Measurements from ENCODE around the gene EPAS1. TPM values are rescaled to one million over a fixed set of nuclear protein-coding genes. Genes with fewer than 3 reads are reported as not detected.

EPAS1 gene
- total and polyA plus RNA-seq, 2 of the 13 experiments (the other 11 are each of a cell fraction or from before 2014, with no cell fraction given): 47.1 to 182 TPM

- TF ChIP-seq ARID4A (CRISPR knock-in tag; IDR thresholded peaks at IDR 0.05; ENCODE audit: borderline replicate concordance): peak; percentile 15; the same call in 1 of the 2 replicates
- peak; percentile 89; the same call in 1 of the 2 replicates for TF ChIP-seq ZKSCAN8 (CRISPR knock-in tag; IDR thresholded peaks at IDR 0.05; ENCODE audit: borderline replicate concordance)
- no peak for TF ChIP-seq NR2C2 (CRISPR knock-in tag; IDR thresholded peaks at IDR 0.05; ENCODE audit: borderline replicate concordance)
- peak; percentile 93 for TF ChIP-seq CREM (IDR thresholded peaks at IDR 0.05)
- no peak for TF ChIP-seq CREM (CRISPR knock-in tag; IDR thresholded peaks at IDR 0.05)
- peak; percentile 81 for TF ChIP-seq HNF4A (CRISPR knock-in tag; IDR thresholded peaks at IDR 0.05)
- peak; percentile 99 for TF ChIP-seq FOXP4 (CRISPR knock-in tag; IDR thresholded peaks at IDR 0.05)
- 0 out of 2 replicates have a peak, but pooled peaks have one; percentile 29 for TF ChIP-seq MNT (IDR thresholded peaks at IDR 0.05)
- TF ChIP-seq PREB (CRISPR knock-in tag; IDR thresholded peaks at IDR 0.05): no peak
- peak; percentile 66; the same call in 1 of the 2 replicates for TF ChIP-seq FOXK2 (IDR thresholded peaks at IDR 0.05)
- no peak for TF ChIP-seq MAZ (IDR thresholded peaks at IDR 0.05; ENCODE audit: borderline replicate concordance, low read depth, low read length)
- peak; percentile 49; the same call in 1 of the 2 replicates for TF ChIP-seq MAZ (CRISPR knock-in tag; IDR thresholded peaks at IDR 0.05; ENCODE audit: low read depth)
- peak; percentile 81 for TF ChIP-seq SOX13 (IDR thresholded peaks at IDR 0.05)
- peak in 1 of 2 experiments; percentile 98; a peak in 2 of 4 replicates for TF ChIP-seq SOX13 (CRISPR knock-in tag; conservative IDR thresholded peaks at IDR 0.05 in 1 of 2, IDR thresholded peaks at IDR 0.05 in 1 of 2)
- peak; percentile 51; the same call in 1 of the 2 replicates for TF ChIP-seq HNF1B (CRISPR knock-in tag; IDR thresholded peaks at IDR 0.05)
- TF ChIP-seq NCOA2 (CRISPR knock-in tag; IDR thresholded peaks at IDR 0.05): peak; percentile 97
- TF ChIP-seq PBX3 (CRISPR knock-in tag; IDR thresholded peaks at IDR 0.05; ENCODE audit: borderline replicate concordance): no peak
Observed at GRCh38 chr2:46306330-46306751, 9.1 kb downstream of the EPAS1 start (continued).
